ENCODE data around the gene CDK14. TPM values are rescaled to one million over a fixed set of nuclear protein-coding genes. Genes with fewer than 3 reads are reported as not detected.
"Not testable (repeated sequence)": the region's sequence is repeated elsewhere in the genome, so short reads cannot be mapped to it uniquely, and the experiment has no call there.

The CDK14 gene
- total RNA-seq, 2 donors from 2014 or later, result 10.8 to 14.6 TPM

DNA sequence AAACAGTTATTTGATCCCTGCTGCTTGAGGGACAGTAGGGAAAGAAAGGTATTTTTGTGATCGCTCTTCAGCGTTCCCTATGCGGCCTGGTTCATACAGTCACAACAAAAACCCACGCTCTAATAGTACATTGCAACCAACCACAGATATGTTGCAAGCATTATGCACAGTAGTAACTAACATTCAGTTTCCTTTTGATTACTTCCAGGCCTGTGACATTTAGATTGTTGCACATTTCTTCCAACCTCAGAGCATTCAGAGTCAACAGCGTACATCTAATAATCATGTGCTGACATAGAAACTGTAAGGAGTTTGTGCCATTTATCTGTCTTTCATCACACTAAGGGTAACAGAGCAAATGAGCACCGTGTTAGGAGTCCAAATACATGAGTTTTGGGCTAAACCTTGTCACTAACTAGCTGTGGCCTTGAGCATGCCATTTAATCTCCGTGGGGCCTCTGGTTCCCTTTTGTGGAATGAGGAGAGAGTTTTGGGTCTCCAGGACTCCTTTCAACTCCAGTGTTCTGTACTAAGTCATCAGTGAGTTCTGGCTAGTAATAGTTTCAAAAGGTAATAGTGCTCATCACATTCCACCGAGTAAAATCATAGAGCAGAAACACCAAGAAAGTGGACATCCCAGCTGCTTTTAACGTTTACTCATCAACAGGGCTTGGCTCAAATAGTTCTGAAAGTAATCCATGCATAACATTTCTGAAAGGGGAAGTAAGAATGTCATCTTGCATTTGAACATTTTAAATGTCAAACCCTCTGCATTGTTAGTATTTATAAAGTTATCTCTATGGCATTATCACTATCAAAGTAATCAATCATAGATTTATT, 569.1 kb downstream of the CDK14 start:
- ATAC-seq (ENCODE audit: insufficient number of reproducible peaks, low FRiP score, low read depth) (no peak), DNase-seq (ENCODE audit: low spot score) (no peak)
- Histone ChIP-seq H3K4me1 (ENCODE audit: control insufficient read depth in 1 of 2, low read depth in 2 of 2) (peaks cover 5 to 24% of the 10 kb centered on the region in 2 donors), H3K4me3 (no peak overlapping the region), H3K27ac (no peak overlapping the region), H3K9me3 (no peaks in the 10 kb centered on the region), H3K36me3 (no peaks in the 10 kb centered on the region), H3K27me3 (replicated peaks; ENCODE audit: insufficient read depth) (no peaks in the 10 kb centered on the region)
- TF ChIP-seq, protein P1, sequence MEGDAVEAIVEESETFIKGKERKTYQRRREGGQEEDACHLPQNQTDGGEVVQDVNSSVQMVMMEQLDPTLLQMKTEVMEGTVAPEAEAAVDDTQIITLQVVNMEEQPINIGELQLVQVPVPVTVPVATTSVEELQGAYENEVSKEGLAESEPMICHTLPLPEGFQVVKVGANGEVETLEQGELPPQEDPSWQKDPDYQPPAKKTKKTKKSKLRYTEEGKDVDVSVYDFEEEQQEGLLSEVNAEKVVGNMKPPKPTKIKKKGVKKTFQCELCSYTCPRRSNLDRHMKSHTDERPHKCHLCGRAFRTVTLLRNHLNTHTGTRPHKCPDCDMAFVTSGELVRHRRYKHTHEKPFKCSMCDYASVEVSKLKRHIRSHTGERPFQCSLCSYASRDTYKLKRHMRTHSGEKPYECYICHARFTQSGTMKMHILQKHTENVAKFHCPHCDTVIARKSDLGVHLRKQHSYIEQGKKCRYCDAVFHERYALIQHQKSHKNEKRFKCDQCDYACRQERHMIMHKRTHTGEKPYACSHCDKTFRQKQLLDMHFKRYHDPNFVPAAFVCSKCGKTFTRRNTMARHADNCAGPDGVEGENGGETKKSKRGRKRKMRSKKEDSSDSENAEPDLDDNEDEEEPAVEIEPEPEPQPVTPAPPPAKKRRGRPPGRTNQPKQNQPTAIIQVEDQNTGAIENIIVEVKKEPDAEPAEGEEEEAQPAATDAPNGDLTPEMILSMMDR (IDR thresholded peaks at IDR 0.05), result no peak

DNA sequence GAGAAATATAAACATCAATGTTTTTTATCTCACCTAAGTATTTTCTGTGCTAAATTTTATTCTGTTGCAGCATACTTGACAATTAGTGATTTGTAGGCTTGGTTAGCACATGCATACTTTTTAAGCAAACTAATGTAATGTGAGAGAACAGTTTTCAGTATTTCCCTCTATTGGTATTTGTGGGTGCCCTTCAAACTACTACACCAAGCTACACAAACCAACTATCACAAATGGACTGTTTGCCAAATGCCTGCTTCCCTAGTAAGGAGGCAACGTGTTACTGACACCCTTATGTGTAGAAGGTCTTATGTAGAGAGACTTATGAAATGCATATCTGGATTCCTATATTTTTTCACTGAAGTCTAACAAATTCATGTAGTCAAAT, 569.7 kb downstream of the CDK14 start:
- H3K27ac ChIP-seq, result no peak overlapping the region

DNA sequence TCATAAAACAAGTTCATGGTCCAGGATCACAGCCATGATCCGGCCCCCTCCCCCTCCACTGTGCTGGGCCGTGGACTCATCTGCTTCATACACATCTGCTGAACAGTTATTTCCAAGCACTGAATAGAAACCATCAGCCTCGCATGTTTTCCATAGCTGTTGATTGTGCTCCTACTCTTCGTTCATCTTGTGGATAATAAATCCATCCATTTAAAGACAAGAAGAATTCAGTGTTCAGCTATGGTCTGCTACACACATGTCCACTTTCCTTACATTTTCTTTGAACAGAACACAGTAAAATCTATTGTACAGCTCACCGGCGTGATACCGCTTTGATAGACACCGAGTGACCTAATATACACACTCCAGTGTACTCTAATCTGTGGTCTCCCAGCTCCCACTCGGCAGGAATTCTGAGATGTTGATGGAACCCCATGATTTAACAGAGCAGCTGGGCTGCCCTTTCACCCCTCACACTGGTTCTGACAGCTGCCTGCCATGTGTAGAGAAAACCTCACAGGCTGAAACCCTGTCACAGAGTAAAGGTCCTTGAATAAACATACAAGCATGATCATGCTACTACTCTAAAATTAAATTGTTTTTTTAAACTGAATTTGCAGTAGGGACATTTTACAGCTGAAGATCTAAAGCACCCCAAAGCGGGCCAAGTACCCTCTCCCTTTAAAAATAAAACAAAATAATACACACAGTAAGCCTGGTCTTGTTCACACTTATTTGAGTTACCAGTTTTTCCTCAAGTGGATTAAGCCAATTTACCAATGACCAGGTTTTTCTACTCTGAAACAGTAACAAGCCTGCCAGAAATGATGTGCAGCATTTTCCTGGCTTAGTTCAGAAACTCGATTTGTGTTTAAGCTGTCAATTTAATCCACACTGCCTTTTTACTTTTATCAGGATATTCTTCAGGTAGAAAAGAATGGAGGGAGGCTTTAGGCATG, 573.0 kb downstream of the CDK14 start:
- Histone ChIP-seq H3K27me3 (replicated peaks; ENCODE audit: insufficient read depth) (no peaks in the 10 kb centered on the region), H3K4me1 (ENCODE audit: control insufficient read depth in 1 of 2, low read depth in 2 of 2) (peaks cover 0 to 8% of the 10 kb centered on the region in 2 donors), H3K9me3 (no peaks in the 10 kb centered on the region), H3K27ac (no peak overlapping the region), H3K4me3 (no peak overlapping the region), H3K36me3 (no peaks in the 10 kb centered on the region)
- DNase-seq (ENCODE audit: low spot score) (no peak), ATAC-seq (ENCODE audit: insufficient number of reproducible peaks, low FRiP score, low read depth) (no peak)
- TF ChIP-seq, protein P1 (IDR thresholded peaks at IDR 0.05), result no peak

More for the DNA sequence above, 569.7 kb downstream of the CDK14 start:
- DNase-seq (ENCODE audit: low spot score), result no peak
- Histone ChIP-seq H3K27me3 (replicated peaks; ENCODE audit: insufficient read depth) (no peaks in the 10 kb centered on the region), H3K9me3 (no peaks in the 10 kb centered on the region), H3K4me3 (no peak overlapping the region), H3K4me1 (ENCODE audit: control insufficient read depth in 1 of 2, low read depth in 2 of 2) (peaks cover 5 to 23% of the 10 kb centered on the region in 2 donors), H3K36me3 (no peaks in the 10 kb centered on the region)
- TF ChIP-seq, protein P1 (IDR thresholded peaks at IDR 0.05), result no peak
- ATAC-seq (ENCODE audit: insufficient number of reproducible peaks, low FRiP score, low read depth), result no peak

DNA sequence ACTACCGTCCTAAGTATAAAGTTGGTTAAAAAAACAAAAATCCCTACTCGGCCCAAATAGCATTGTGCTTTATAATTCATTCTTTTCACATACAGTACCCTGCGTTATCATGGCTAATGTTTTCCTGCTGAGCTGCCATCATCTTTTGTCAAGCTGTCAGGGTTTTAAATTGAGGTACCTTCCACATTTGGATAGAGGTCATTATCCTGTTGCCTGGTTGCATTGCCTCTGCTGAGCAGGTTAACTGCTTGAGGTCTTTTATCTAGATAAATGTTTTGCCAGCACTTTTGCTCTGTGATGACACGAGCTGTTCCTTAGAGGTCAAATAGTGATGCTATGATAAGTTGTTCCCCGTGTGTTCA, 573.7 kb downstream of the CDK14 start:
- Histone ChIP-seq H3K27ac (no peak overlapping the region), H3K9me3 (no peaks in the 10 kb centered on the region), H3K4me1 (ENCODE audit: control insufficient read depth in 1 of 2, low read depth in 2 of 2) (peaks cover 0 to 8% of the 10 kb centered on the region in 2 donors), H3K4me3 (no peak overlapping the region), H3K36me3 (no peaks in the 10 kb centered on the region), H3K27me3 (replicated peaks; ENCODE audit: insufficient read depth) (no peaks in the 10 kb centered on the region)
- no peak for DNase-seq (ENCODE audit: low spot score)
- TF ChIP-seq, protein P1 (IDR thresholded peaks at IDR 0.05), result no peak
- no peak for ATAC-seq (ENCODE audit: insufficient number of reproducible peaks, low FRiP score, low read depth)

DNA sequence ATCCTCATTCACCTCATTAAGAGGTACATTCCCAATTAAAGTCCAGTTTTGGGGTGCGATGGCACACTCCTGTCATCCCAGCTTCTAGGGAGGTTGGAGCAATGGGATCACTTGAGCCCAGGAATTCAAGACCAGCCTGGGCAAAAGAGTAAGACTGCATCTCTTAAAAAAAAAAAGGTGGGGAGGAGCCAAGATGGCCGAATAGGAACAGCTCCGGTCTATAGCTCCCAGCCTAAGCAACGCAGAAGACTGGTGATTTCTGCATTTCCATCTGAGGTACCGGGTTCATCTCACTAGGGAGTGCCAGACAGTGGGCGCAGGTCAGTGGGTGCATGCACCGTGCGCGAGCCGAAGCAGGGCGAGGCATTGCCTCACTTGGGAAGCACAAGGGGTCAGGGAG, 577.1 kb downstream of the CDK14 start:
- H3K27ac ChIP-seq; H3K36me3 ChIP-seq; DNase-seq (ENCODE audit: low spot score); H3K27me3 ChIP-seq (replicated peaks; ENCODE audit: insufficient read depth); H3K4me3 ChIP-seq; H3K9me3 ChIP-seq; ATAC-seq (ENCODE audit: insufficient number of reproducible peaks, low FRiP score, low read depth); H3K4me1 ChIP-seq (ENCODE audit: control insufficient read depth in 1 of 2, low read depth in 2 of 2): not testable (repeated sequence)

All from thoracic aorta (tissue), 2 donors.